ENCODE measurements around the gene GRAP.
A peak's percentile ranks its signal among the peaks of the same experiment; 100 is the strongest.

Gene GRAP

GRCh38 chr17:19001907-19002590 is 44.7 kb downstream of the GRAP start:
- no peak for ATAC-seq

- no peak for ATAC-seq
Measured at GRCh38 chr17:19000531-19001325, 46.0 kb downstream of the GRAP start.

- ATAC-seq = no peak
Measured at GRCh38 chr17:18999911-19000310, 46.8 kb downstream of the GRAP start.

GRCh38 chr17:18999394-18999793 is 47.4 kb downstream of the GRAP start:
- ATAC-seq = no peak

- ATAC-seq = no peak
Measured at GRCh38 chr17:18997650-18998196, 49.0 kb downstream of the GRAP start.

GRCh38 chr17:18996458-18996857 is 50.3 kb downstream of the GRAP start:
- ATAC-seq = no peak

DNA sequence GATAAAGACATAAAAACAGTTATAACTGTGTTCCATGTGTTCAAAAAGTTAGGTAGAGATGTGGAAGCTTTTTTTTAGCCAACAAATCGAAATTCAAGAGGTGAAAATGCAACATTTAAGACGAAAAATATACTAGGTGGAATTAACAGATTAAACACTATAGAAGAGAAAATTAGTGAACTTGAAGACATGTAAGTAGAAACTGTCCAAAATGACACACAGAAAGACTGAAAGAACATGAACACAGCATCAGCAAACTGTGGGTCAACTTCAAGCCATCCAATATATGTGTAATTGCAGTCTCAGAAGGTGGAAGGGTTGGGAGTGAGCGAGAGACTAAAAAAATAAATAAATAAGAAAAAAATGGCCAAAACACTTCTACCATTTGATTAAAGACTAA is 51.5 kb downstream of the GRAP start:
- ATAC-seq = no peak

DNA sequence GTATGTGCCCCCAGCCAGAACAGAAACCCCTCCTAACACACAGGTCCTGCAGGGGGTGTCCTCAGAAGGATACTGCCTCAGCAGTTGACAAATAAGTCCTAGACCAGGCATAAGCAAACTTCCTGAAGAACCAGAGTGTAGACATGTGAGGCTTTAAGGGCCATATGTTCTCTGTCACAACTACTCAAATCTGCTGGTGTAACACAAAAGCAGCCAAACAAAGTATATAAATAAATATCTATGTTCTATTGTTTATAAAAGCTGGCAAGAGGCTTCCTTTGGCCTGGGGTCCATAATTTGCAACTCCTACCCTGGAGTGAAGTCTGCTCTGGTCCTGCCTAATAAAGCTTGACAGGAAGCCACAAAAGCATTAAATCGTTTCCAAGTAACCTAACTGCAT is 52.1 kb downstream of the GRAP start:
- no peak for ATAC-seq

DNA sequence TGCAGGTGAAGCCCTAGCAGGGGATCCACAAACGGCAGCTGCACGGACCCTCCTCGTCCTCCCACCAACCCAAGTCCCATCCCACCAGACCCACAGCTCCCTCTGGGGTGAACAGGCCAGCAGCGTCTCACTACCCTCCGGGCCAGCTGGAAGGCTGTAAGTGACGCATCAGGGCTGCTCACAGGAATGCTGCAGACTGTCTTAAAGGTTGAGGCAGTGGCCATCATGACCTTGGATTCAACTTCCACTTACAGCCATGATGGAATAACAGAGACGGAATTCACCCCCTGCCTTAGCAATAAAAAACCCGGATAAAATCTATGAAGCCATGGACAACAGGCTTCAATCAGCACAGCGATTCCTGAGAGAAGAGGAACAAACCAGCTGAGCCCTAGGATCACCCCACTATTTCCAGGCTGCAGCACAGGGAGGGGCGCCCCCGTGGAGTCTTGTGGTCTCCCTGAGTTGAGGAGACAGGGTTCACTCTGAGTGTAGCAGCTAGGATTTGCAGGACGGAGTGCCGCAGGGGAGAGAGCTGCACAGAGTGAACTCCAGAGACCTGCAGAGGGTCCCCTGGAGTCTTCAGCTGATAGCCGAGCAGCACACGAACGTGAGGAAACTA is 52.7 kb downstream of the GRAP start:
- no peak for ATAC-seq

DNA sequence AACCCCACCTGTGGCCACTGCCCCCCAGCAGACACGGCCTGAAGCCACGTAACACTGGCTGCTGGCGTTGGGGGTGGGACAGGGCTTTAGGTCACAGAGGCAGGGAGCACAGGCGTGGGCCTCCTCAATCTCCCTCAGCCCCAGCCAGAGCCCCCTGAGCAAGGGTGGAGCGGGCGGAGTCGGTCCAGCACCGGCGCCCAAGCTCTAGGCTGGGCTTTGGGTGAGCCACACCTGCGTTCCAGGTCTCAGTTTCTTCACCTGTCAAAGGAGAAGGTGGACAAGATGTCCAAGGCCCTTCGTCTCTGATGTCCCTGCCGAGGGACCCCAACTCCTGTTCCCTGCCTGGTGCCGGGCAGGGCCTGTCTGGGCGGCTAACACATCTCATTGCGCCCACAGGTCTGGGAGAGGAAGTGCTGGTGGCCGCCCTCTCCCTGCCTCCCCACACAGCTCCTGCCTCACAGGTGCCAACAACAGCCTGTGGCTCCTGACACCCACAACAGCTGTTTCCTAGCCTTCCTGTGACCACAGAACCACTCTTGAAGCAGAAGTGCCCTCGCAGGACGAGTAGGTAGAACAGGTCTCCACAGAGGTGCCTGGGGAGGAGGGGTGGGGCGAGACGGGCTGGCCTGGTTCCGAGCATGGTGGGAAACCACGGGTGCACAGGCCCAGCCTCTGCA is 54.2 kb downstream of the GRAP start:
- peak in 1 of 2 donors; percentile 38 for ATAC-seq

DNA sequence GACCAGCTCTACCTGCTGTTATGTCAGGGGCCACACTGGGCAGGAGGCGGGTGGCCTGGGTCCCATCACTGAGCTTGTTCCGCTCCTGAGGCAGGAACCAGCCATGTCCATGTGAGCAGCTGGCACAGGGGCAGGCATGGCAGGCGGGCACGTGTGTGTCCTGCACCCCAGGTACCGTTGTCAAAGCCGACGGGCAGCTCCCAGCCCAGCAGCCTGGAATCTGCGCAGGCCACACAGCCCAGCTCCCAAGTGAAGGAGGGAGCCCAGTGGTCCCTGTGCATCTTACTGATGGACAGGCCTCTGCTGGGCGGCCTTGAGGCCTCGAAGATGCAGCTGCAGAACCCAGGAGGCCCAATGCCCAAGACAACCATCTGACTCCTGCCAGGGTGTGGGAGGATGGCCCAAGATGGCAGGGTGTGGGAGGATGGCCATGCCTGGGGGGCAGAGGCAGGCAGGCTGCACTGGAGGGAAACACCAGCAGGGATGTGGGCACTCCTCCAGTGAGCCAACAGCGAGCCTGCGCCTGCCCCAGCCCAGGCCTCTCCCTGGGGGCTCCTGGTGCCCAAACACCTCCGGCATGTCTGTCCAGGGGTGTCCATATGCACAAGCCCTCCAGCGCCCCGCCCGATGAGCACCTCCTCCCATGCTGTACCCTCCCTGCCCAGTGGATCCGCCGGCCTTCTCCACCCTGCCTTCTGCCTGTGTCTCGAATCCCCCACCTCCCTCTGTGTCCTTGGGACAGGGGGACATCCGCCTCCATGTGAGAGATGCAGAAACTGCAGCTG is 55.0 kb downstream of the GRAP start:
- ATAC-seq = no peak

- no peak for ATAC-seq
Measured at GRCh38 chr17:18990331-18990730, 56.4 kb downstream of the GRAP start.

DNA sequence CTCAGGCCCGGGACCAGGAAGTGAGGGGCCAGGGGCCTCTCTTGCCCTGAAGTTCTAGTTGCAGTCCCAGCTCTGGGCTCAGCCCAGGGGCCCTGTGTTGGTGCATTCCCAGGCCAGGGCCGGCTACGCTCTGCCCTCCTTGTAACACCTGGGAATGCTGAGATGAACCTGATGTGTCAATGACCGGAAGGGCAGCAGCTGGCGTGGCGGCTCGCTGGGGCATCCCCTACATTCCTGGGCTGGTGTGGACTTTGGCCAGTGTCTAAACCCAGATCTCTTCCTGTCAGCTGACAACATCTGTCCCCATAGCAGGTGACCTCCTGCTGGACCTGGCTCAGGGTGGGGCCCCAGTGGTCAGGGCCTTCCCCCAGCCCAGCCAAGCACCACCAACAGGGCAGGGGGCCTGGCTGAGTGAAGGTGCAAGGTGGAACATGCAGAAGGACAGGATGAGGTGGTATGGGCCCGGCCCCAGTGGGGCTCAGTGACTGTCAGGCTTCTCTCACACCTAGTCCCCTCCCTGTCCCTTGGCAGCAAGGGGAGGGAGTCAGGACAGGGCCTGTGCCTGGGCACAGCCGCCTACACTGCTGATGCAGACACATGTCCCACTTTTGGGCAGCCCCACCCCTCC is 58.1 kb downstream of the GRAP start:
- ATAC-seq = no peak

DNA sequence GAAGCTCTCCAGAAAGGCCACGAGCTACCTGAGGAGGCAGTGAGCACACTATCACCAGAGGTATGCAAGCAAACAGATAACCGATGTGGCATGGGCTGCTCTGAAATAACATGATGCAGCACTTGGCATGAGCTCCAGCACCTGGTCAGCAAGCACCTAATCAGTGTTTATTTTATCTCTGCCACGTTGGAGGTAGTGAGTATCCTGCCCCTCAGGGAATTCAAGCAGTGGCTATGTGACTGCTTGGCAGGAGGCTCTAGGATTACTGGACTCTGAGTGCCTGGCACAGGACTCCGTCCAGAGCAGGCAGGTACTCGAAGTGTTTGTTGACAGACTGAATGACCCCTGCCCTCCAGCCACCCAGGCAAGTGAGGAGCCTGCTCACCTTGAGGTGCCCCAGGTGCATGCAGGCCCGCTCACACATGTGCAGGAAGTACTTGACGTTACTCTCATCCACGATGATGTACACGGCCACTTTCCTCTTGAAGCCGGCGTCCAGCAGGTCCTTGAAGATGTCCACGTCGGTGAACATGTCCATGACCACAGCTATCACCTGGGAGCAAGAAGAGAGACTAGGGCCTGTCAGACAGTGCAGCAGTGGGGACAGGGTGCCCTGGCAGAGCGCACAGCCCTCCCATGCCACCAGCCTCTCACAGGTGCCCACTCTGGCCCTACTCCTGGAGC is 58.8 kb downstream of the GRAP start:
- no peak for ATAC-seq

DNA sequence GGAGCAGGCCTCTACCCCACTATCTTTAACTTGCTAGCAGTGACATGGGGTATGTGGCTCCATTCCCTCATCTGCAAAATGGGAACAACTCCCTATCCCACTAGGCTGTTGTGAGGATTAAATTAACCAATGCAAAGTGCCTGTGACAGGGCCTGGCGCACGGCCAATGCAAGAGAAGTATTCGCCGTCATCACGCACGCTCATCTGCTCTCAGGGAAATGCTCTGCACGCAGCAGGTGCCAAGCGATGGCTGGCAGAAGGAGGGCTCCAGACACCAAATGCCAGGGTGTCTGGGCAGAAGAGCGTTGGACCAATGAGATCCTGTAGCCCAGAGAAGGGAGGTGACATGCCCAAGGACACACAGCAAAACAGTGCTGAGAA is 59.5 kb downstream of the GRAP start:
- ATAC-seq = no peak

DNA sequence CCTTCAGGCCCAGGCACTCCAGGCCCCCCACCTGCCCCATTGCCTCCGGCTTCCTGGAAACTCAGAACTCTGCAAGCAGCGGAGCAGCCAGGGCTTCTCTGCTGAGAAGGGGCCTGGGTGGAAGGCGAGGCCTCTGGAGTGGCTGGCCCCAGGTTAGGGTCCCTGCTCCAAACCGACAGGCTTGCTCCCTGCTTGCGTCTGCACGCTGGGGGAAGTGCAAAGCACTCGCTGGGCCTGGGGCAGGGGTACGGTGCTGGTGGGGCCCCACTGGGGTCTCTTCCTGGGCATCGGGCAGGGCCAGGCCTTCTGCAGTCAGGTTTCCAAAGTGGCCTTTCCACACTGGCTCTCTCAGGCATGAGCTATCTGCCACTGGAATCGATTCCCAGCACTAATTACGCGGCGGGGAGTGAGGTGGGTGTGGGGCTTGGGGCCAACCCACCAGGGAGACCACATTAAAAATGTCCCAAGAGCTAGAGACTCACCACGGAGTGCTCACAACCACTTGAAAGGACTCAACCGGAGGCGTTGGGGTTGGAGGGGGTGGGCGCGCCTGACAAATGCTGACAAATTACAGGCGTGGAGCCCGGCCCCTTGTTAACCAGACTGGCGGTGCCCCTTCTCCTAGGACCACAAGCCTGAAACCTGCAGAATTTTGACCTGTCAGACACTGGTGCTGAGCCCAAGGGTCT is 60.1 kb downstream of the GRAP start:
- ATAC-seq = no peak

DNA sequence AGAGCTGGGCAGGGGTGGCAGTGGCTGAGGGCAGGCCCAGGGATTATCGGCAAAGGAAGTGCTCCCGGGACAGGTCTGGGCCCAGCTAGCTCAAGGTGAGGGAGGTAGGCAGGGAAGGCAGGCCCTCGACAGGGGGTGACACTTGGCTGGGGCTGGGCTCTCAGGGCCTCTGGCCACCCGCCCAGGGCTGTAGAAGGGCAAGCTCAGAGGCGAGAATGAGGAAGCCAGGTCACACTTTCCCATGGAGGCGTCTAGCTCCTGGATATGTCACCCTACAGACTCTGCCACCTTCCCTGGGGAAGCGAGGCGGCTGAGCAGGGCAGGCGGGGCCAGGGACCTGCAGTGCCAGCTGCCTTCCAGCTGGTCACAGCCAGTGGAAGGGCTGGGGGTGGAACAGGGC is 61.3 kb downstream of the GRAP start:
- no peak for ATAC-seq

GRCh38 chr17:18984273-18985114 is 62.3 kb downstream of the GRAP start:
- ATAC-seq = no peak

DNA sequence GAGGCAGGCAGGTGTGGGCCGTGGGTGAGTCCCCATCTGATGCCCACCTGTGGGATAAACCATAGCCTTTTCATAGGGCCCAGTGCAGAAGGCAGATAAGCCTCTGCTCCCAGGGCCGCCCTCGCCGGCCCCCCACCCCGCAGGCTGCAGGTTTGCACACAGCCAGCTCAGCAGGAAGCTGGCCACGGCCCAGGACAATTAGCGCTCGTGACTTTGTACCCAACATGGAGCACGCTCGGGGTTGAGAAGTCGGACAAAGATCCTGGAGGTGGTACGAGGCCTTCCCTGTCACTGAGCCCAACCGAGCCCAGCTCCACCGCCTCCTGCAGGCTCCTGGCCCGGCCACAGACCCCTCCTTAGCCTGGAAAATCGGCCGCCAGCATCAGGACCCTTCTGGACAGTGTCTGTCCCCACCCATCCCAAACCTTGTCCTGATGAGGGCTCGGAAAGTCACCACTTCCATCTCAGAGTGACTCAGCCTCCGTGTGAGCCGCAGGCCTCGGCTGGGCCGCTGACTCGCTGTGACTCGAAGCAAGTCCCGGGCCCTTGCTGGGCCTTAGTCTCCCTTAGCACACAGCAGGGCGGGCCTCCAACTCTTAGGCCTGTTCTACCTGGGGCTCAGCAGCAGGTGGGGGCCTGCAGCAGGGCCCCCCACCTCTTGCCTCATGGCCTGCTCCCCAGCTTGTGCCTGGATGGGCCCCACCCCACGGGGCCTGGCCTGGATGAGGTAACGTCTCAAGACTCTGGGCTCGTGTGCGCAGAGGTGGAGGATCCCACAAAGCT is 64.9 kb downstream of the GRAP start:
- peak; percentile 74 for ATAC-seq

Measured in activated CD4-positive, CD25-positive, alpha-beta regulatory T cell treated with anti-CD3 and anti-CD28 coated beads, Interleukin-2, amount 50 U/mL, for 24 hours (primary cell).